ENCODE measurements around the gene CFHR2.

The CFHR2 gene

GRCh38 chr1:197008861-197009260, 65.3 kb downstream of the CFHR2 start:
- DNase-seq: no peak

Data from GF-D8 (cell line).